Effector memory CD4-positive, alpha-beta T cell (primary cell): ENCODE measurements around the gene HSP90AB1.

Experiments used
- DNase-seq, 3 donors: peaks; one replicate each; pipeline ENCODE4 v3.0.0-alpha.2; 2020
- H3K27ac ChIP-seq: 2 replicates; pipeline ENCODE4 v1.7.0; 2013; ENCODE audit warnings: mild to moderate bottlenecking, low read length, moderate library complexity; ENCODE audit not compliant: insufficient read depth, poor library complexity, severe bottlenecking
- H3K27me3 ChIP-seq: replicated peaks from 2 replicates; pipeline ENCODE4 v1.7.0; 2013; ENCODE audit warnings: mild to moderate bottlenecking, low read length; ENCODE audit not compliant: insufficient read depth, control insufficient read depth, poor library complexity, severe bottlenecking
- H3K36me3 ChIP-seq: 2 replicates; pipeline ENCODE4 v1.7.0; 2013; ENCODE audit warnings: mild to moderate bottlenecking, low read length, moderate library complexity; ENCODE audit not compliant: control insufficient read depth, insufficient read depth
- H3K4me1 ChIP-seq: 2 replicates; pipeline ENCODE4 v1.7.0; 2013; ENCODE audit warnings: low read length, mild to moderate bottlenecking; ENCODE audit not compliant: control insufficient read depth, insufficient read depth, poor library complexity, severe bottlenecking
- H3K4me3 ChIP-seq: 2 replicates; pipeline ENCODE4 v1.7.0; 2013; ENCODE audit warnings: low read length, low read depth, mild to moderate bottlenecking; ENCODE audit not compliant: insufficient read depth, poor library complexity, severe bottlenecking
- H3K9me3 ChIP-seq: 2 replicates; pipeline ENCODE4 v1.7.0; 2013; ENCODE audit warnings: mild to moderate bottlenecking, low read length, moderate library complexity; ENCODE audit not compliant: control insufficient read depth

Gene HSP90AB1

GRCh38 chr6:44269178-44269920 lies 22.4 kb downstream of the HSP90AB1 start:
- Histone ChIP-seq H3K4me3 (no peak overlapping the region), H3K9me3 (no peaks in the 10 kb centered on the region)
- DNase-seq, result no peak

GRCh38 chr6:44269921-44270525 lies 23.1 kb downstream of the HSP90AB1 start, which contains the start of gene TMEM151B:
Gene TMEM151B (plus strand): TSS chr6:44270450. CDS start chr6:44270743, 293 bp downstream.
- H3K27ac ChIP-seq, result no peak within 1 kb of the TSS
- DNase-seq, result no peak
- no peaks in the 10 kb centered on the region for H3K9me3 ChIP-seq
- no peak within 1 kb of the TSS for H3K4me3 ChIP-seq
- H3K36me3 ChIP-seq, result no peaks in the 10 kb centered on the region
- peaks cover 30% of the 10 kb centered on the region for H3K27me3 ChIP-seq
- peaks cover 5% of the 10 kb centered on the region for H3K4me1 ChIP-seq

More at GRCh38 chr6:44269178-44269920, 22.4 kb downstream of the HSP90AB1 start:
- Histone ChIP-seq H3K36me3 (no peaks in the 10 kb centered on the region), H3K27me3 (peaks cover 27% of the 10 kb centered on the region), H3K4me1 (peaks cover 9% of the 10 kb centered on the region), H3K27ac (no peak overlapping the region)

- no peak for DNase-seq
- H3K4me1 ChIP-seq, result peaks cover 5% of the 10 kb centered on the region
- H3K36me3 ChIP-seq, result no peaks in the 10 kb centered on the region
- H3K27ac ChIP-seq, result no peak overlapping the region
- peaks cover 35% of the 10 kb centered on the region for H3K27me3 ChIP-seq
- no peaks in the 10 kb centered on the region for H3K9me3 ChIP-seq
- H3K4me3 ChIP-seq, result no peak overlapping the region
Observed at GRCh38 chr6:44270526-44271405, 23.9 kb downstream of the HSP90AB1 start.

- Histone ChIP-seq H3K4me1 (peaks cover 9% of the 10 kb centered on the region), H3K36me3 (no peaks in the 10 kb centered on the region), H3K9me3 (no peaks in the 10 kb centered on the region), H3K27ac (no peak overlapping the region), H3K27me3 (peaks cover 39% of the 10 kb centered on the region), H3K4me3 (no peak overlapping the region)
- no peak for DNase-seq
Observed at GRCh38 chr6:44271406-44271723, 24.5 kb downstream of the HSP90AB1 start.

- Histone ChIP-seq H3K4me3 (no peak overlapping the region), H3K9me3 (no peaks in the 10 kb centered on the region), H3K27ac (no peak overlapping the region), H3K36me3 (no peaks in the 10 kb centered on the region), H3K27me3 (peaks cover 45% of the 10 kb centered on the region), H3K4me1 (peaks cover 10% of the 10 kb centered on the region)
- DNase-seq, result no peak
Observed at GRCh38 chr6:44271914-44272313, 25.0 kb downstream of the HSP90AB1 start.

- no peaks in the 10 kb centered on the region for H3K9me3 ChIP-seq
- peaks cover 47% of the 10 kb centered on the region for H3K27me3 ChIP-seq
- H3K4me3 ChIP-seq, result no peak overlapping the region
- H3K4me1 ChIP-seq, result peaks cover 10% of the 10 kb centered on the region
- no peaks in the 10 kb centered on the region for H3K36me3 ChIP-seq
- no peak overlapping the region for H3K27ac ChIP-seq
- DNase-seq, result no peak
Observed at GRCh38 chr6:44272529-44272928, 25.6 kb downstream of the HSP90AB1 start.

GRCh38 chr6:44272999-44273566 lies 26.2 kb downstream of the HSP90AB1 start:
- Histone ChIP-seq H3K27me3 (peaks cover 47% of the 10 kb centered on the region), H3K36me3 (no peaks in the 10 kb centered on the region), H3K9me3 (no peaks in the 10 kb centered on the region), H3K4me3 (no peak overlapping the region), H3K27ac (no peak overlapping the region), H3K4me1 (peaks cover 10% of the 10 kb centered on the region)
- DNase-seq, result no peak

GRCh38 chr6:44273617-44274016 lies 26.7 kb downstream of the HSP90AB1 start:
- Histone ChIP-seq H3K4me3 (no peak overlapping the region), H3K27me3 (peaks cover 44% of the 10 kb centered on the region), H3K27ac (no peak overlapping the region), H3K9me3 (no peaks in the 10 kb centered on the region), H3K36me3 (no peaks in the 10 kb centered on the region), H3K4me1 (peaks cover 10% of the 10 kb centered on the region)
- no peak for DNase-seq

- Histone ChIP-seq H3K9me3 (no peaks in the 10 kb centered on the region), H3K27ac (no peak overlapping the region), H3K4me1 (peaks cover 10% of the 10 kb centered on the region), H3K36me3 (no peaks in the 10 kb centered on the region), H3K27me3 (peaks cover 40% of the 10 kb centered on the region), H3K4me3 (peak overlapping the region; percentile 23)
- no peak for DNase-seq
Observed at GRCh38 chr6:44275271-44275748, 28.4 kb downstream of the HSP90AB1 start.
